Testis (tissue), 3 donors: ENCODE results near the gene OSCP1. TPM values are rescaled to one million over a fixed set of nuclear protein-coding genes. Genes with fewer than 3 reads are reported as not detected.

Experiments used
- DNase-seq: peaks from one replicate; pipeline ENCODE4 v3.0.0-alpha.2; 2019
- H3K27ac ChIP-seq, 2 donors: fragments of 200-600 bp; sonication (generic); one replicate each; pipeline ENCODE4 v1.5.1; 2019
- H3K27me3 ChIP-seq: fragments of 200-600 bp; sonication (generic); one replicate; pipeline ENCODE4 v1.5.1; 2019
- H3K36me3 ChIP-seq: fragments of 200-600 bp; sonication (generic); one replicate; pipeline ENCODE4 v1.5.1; 2017; ENCODE audit warnings: low read depth; ENCODE audit errors: missing control alignments
- H3K4me1 ChIP-seq: fragments of 200-600 bp; sonication (generic); one replicate; pipeline ENCODE4 v1.5.1; 2019
- H3K4me3 ChIP-seq, 2 donors: fragments of 200-600 bp; sonication (generic); one replicate each; pipeline ENCODE4 v1.5.1; 2017 to 2019
- H3K9me3 ChIP-seq: fragments of 200-600 bp; sonication (generic); one replicate; pipeline ENCODE4 v1.5.1; 2017
- CTCF ChIP-seq, 3 experiments: fragments of 450-650 bp in 2 of 3; fragments of 200-600 bp in 1 of 3; sonication (generic) in 1 of 3; IDR thresholded peaks; one replicate each; pipeline ENCODE4 v1.5.1; 2016 to 2019; ENCODE audit warnings: antibody characterized with exemption in 3 of 3, mild to moderate bottlenecking in 2 of 3, moderate library complexity in 1 of 3
- POLR2A ChIP-seq: fragments of 450-650 bp; IDR thresholded peaks from one replicate; pipeline ENCODE4 v1.6.1; 2017; ENCODE audit warnings: antibody characterized with exemption, mild to moderate bottlenecking, moderate library complexity
- WGBS, 2 donors: methylation state at CpG; one replicate each; pipeline ENCODE4 v1.1.5; 2018; 5-methylcytosine and 5-hydroxymethylcytosine counted together
- intact Hi-C: fragments of 100-400 bp; cut with DNase I; formaldehyde crosslinking; loops from one replicate; pipeline ENCODE4 v1.15.1; 2023; ENCODE audit warnings: low total_unique reads
- polyA plus RNA-seq: library from polyadenylated mRNA; stranded (reverse); fragments of 350-450 nt; fragmentation: Illumina TruSeq; extraction: RNeasy Lipid Tissue Mini Kit (QIAGEN cat#74804); gene quantifications from one replicate; pipeline ENCODE4 v1.2.3, GENCODE V29; 2014; ENCODE audit warnings: low read depth, low replicate concordance; ENCODE audit not compliant: insufficient read depth
- total RNA-seq, 2 donors: library from RNA; depleted of rRNA; stranded (reverse); fragments of >200 nt; gene quantifications; one replicate each; pipeline ENCODE4 v1.2.3, GENCODE V29; 2016

The OSCP1 gene
- total and polyA plus RNA-seq, 3 donors from 2014 or later = 50.7 to 199 (median 72.1) TPM

- DNase-seq = no peak
- H3K4me1 ChIP-seq = peaks cover 14% of the 10 kb centered on the region
- H3K9me3 ChIP-seq = no peaks in the 10 kb centered on the region
- no peaks in the 10 kb centered on the region for H3K36me3 ChIP-seq
- H3K4me3 ChIP-seq = no peak overlapping the region
- TF ChIP-seq CTCF (IDR thresholded peaks at IDR 0.05) (no peak), POLR2A (no peak)
- 94 to 95% methylated on average over 3 to 11 of the region's 12 CpGs for WGBS, 2 donors
- H3K27ac ChIP-seq = no peak overlapping the region
- no peaks in the 10 kb centered on the region for H3K27me3 ChIP-seq
- intact Hi-C loops = no loop called here
These were observed 48.4 kb downstream of the OSCP1 start for GRCh38 chr1:36401602-36402503.

- peaks cover 19% of the 10 kb centered on the region for H3K4me1 ChIP-seq
- DNase-seq = peak; percentile 60
- peak overlapping the region in 1 of 2 donors; percentile 7 for H3K4me3 ChIP-seq
- intact Hi-C loops = no loop called here
- no peaks in the 10 kb centered on the region for H3K9me3 ChIP-seq
- H3K27me3 ChIP-seq = no peaks in the 10 kb centered on the region
- TF ChIP-seq CTCF (IDR thresholded peaks at IDR 0.05) (no peak), POLR2A (no peak)
- 70 to 76% methylated on average over 12 to 22 of the region's 22 CpGs for WGBS, 2 donors
- peak overlapping the region in 1 of 2 donors; percentile 15 for H3K27ac ChIP-seq
- no peaks in the 10 kb centered on the region for H3K36me3 ChIP-seq
These were observed 49.2 kb downstream of the OSCP1 start for GRCh38 chr1:36400825-36401601.

- Histone ChIP-seq H3K27me3 (no peaks in the 10 kb centered on the region), H3K4me1 (peaks cover 19% of the 10 kb centered on the region), H3K4me3 (peak overlapping the region in 1 of 2 donors; percentile 7), H3K9me3 (no peaks in the 10 kb centered on the region), H3K27ac (no peak overlapping the region), H3K36me3 (no peaks in the 10 kb centered on the region)
- DNase-seq = no peak
- WGBS, 2 donors = 76 to 80% methylated on average over 10 of the region's 10 CpGs
- intact Hi-C loops = no loop called here
- TF ChIP-seq POLR2A (no peak), CTCF (IDR thresholded peaks at IDR 0.05) (no peak)
These were observed 49.8 kb downstream of the OSCP1 start for GRCh38 chr1:36400514-36400824.

- intact Hi-C loops = no loop called here
These were observed 51.8 kb downstream of the OSCP1 start for GRCh38 chr1:36398370-36398977.

More at GRCh38 chr1:36398370-36398977, 51.8 kb downstream of the OSCP1 start:
- Histone ChIP-seq H3K4me1 (peaks cover 19% of the 10 kb centered on the region), H3K36me3 (no peaks in the 10 kb centered on the region), H3K27ac (peak overlapping the region; percentile 87 to 96), H3K27me3 (no peaks in the 10 kb centered on the region), H3K4me3 (peak overlapping the region in 1 of 2 donors; percentile 97), H3K9me3 (no peaks in the 10 kb centered on the region)
- WGBS, 2 donors = 62 to 66% methylated on average over 7 of the region's 7 CpGs
- no peak for DNase-seq
- TF ChIP-seq POLR2A (no peak), CTCF (IDR thresholded peaks at IDR 0.05) (no peak)
